AG09309 (cell line): ENCODE data around the gene RGPD3.
"Not testable (repeated sequence)": the region's sequence is repeated elsewhere in the genome, so short reads cannot be mapped to it uniquely, and the experiment has no call there.

ENCODE experiments used
- DNase-seq: peaks from one replicate; pipeline ENCODE4 v3.0.0-alpha.2; 2010; ENCODE audit warnings: low read depth
- H3K4me3 ChIP-seq: 2 replicates; pipeline ENCODE4 v1.5.1; 2011; ENCODE audit warnings: mild to moderate bottlenecking, low read depth, low read length, moderate library complexity; ENCODE audit not compliant: control insufficient read depth
- TF ChIP-seq, protein P1 (sequence below): IDR thresholded peaks from 2 replicates; pipeline ENCODE4 v1.5.1; 2011; ENCODE audit warnings: mild to moderate bottlenecking, low read depth, low read length, inconsistent platforms; ENCODE audit not compliant: insufficient read depth, control insufficient read depth; ENCODE audit errors: missing control alignments

Gene RGPD3

DNA sequence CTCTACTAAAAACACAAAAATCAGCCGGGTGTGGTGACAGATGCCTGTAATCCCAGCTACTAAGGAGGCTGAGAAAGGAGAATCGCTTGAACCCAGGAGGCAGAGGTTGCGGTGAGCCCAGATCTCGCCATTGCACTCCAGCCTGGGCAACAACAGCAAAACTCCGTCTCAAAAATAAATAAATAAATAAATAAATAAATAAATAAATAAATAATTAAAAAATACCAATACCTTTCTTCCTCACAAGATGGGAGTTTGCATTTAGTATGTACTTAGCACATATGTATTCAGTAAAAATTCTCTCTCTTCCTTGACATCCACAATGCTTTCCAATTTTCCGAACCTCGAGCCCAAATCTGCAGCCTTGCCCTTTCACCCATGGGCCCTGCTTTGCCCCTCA is 32.1 kb upstream of the RGPD3 start:
- H3K4me3 ChIP-seq, DNase-seq: not testable (repeated sequence)

DNA sequence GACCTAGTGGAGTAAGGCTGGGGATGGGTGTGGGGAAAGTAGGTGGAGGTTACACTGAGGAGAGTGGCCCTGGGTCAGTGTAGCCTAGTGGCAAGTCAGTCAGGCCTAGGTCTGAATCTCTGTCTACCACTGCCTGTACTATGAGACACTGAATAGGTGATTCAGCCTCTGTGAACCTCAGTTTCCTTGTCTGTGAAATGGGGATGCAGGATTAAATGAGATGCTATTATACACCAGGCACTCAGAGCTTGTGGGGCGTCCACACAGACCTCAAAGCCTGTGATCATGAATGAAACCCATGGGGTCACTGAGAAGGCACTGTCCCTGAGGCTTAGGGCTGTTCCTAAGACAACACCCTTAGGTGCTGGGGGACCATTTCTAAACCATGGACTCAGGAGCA is 30.3 kb upstream of the RGPD3 start:
- not testable (repeated sequence) for H3K4me3 ChIP-seq, DNase-seq

DNA sequence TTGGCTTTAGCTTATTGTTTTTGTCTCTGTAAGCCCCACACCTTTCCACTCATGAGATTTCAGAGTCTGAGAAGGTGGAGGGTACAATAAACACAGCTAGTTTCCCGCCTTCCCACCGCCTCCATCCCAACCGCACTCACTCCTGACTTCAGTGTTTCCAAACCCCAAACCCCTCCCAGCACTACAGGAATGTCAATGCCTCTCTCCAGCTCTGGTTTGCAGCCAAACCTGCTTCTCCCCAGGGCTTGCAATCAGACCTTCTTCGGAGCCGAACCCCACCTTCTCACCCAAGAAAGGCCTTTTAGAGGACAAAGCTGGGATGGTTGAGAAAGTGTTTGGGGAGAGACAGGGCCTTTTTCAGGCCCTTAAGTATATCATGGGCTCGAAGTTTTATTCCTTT is 24.7 kb upstream of the RGPD3 start:
- H3K4me3 ChIP-seq, DNase-seq: not testable (repeated sequence)

GRCh38 chr2:106492399-106492798 is 24.2 kb upstream of the RGPD3 start:
- not testable (repeated sequence) for H3K4me3 ChIP-seq, DNase-seq

DNA sequence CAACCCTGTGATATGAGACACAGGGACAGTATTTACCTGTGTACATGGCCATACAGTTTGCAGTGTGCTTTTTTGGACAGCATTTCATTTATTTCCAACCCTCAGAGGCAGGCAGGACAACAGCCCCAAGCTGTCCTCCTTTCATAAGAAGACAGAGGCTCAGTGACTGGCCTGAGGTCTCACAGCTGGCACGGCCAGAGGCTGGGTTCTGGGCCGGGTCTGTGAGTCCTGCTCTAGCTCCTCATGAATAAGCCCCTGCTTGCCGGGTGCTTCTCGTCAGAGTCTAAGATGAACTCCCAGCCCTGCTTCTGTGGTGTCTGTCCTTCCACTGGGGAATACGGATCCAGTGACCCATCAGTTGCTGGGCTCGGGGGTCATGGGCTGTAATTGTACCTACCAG is 21.5 kb upstream of the RGPD3 start:
- not testable (repeated sequence) for H3K4me3 ChIP-seq, DNase-seq

GRCh38 chr2:106487386-106488191 is 19.4 kb upstream of the RGPD3 start:
- not testable (repeated sequence) for H3K4me3 ChIP-seq, DNase-seq

- not testable (repeated sequence) for H3K4me3 ChIP-seq, DNase-seq
Observed at GRCh38 chr2:106486551-106487385, 18.6 kb upstream of the RGPD3 start, which contains the start of gene CD8B2. Gene CD8B2, plus strand, starts transcription at chr2:106487364. Its CDS starts 63 bp downstream, at chr2:106487427.

DNA sequence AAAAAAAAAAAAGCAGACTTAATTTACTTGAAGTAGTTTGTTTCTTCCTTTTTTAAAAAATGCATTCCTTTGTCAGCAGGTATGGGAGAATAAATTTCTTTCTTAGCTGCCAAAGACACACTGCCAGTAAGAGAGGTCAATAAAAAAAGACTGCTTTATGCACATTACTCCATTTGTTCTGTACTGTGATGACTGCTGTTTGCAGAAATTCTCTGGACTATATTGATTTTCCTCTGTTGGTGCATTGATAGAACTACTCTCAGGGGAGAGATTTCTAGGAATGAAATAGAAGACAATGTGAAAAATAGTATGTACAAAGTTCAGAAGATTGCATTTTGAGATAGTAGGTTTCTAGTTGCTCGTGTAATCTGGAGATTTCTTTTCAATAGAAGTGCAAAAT is 11.3 kb upstream of the RGPD3 start:
- DNase-seq, H3K4me3 ChIP-seq: not testable (repeated sequence)

GRCh38 chr2:106477647-106478046 is 9.4 kb upstream of the RGPD3 start:
- H3K4me3 ChIP-seq, DNase-seq: not testable (repeated sequence)

DNA sequence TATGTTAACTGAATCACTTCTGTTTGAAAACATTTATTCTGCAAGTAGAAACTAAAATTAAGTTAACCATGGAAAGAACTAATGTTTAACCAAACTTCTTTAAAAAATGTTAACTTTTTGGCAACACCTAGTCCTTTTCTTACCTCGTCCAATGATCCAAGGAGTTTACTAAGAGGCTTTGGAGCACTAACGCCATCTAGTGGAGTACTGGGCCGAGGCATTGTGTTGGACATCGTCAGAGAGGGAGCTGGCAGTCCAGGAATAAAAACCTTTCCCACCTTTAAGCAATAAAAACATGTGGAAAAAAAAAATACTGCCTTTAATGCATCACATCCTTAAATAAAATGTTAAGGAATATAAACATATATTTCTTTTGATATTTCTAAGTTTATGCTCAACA is 2.4 kb upstream of the RGPD3 start:
- not testable (repeated sequence) for H3K4me3 ChIP-seq, DNase-seq
- TF ChIP-seq, protein P1, sequence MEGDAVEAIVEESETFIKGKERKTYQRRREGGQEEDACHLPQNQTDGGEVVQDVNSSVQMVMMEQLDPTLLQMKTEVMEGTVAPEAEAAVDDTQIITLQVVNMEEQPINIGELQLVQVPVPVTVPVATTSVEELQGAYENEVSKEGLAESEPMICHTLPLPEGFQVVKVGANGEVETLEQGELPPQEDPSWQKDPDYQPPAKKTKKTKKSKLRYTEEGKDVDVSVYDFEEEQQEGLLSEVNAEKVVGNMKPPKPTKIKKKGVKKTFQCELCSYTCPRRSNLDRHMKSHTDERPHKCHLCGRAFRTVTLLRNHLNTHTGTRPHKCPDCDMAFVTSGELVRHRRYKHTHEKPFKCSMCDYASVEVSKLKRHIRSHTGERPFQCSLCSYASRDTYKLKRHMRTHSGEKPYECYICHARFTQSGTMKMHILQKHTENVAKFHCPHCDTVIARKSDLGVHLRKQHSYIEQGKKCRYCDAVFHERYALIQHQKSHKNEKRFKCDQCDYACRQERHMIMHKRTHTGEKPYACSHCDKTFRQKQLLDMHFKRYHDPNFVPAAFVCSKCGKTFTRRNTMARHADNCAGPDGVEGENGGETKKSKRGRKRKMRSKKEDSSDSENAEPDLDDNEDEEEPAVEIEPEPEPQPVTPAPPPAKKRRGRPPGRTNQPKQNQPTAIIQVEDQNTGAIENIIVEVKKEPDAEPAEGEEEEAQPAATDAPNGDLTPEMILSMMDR = peak; percentile 29

GRCh38 chr2:106467516-106467915 is 697 bp downstream of the RGPD3 start:
- not testable (repeated sequence) for DNase-seq, H3K4me3 ChIP-seq

DNA sequence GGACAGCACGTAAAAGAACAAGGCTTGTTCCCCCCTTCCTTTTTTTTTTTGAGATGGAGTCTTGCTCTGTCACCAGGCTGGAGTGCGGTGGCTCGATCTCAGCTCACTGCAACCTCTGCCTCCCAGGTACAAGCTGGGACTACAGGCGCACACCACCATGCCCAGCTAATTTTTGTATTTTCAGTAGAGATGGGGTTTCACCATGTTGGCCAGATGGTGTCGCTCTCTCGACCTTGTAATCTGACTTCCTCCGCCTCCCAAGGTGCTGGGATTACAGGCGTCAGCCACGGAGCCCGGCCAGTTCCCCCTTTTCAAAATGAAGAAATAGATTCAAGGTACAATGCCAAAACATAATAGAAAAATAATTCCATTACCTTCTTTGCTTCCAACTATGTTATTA is 6.3 kb downstream of the RGPD3 start:
- not testable (repeated sequence) for H3K4me3 ChIP-seq, DNase-seq

- not testable (repeated sequence) for DNase-seq, H3K4me3 ChIP-seq
Observed at GRCh38 chr2:106390680-106391079, 77.5 kb downstream of the RGPD3 start.

DNA sequence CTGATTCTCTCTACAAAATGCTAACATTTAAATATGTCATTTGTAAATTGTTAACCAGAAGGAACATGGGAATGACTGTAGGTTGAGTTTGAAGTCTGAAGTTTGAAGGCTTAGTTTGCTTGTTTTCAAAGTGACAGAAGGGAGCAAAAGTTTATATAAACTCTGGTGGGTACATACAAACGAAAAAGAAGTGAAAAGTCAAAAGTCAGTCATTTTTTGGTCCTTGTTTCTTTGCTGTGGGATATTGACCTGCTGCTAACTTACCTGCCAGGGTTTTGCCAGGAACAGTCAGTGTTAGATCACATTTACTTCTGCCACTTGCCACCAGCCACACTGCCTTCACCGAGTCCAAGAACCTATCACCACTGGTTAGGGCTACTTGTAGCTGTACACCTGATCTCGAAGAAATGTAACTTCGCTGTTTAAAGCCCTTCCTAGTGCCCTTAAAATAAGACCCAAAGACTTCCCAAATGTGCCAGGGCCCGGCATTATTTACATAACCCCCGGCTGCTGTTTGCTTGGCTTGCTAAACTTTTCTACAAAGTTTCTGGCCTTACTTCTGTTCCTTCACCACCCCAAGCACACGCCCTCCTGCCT is 79.3 kb downstream of the RGPD3 start:
- not testable (repeated sequence) for H3K4me3 ChIP-seq, DNase-seq

GRCh38 chr2:106384548-106384947 is 83.7 kb downstream of the RGPD3 start:
- not testable (repeated sequence) for DNase-seq, H3K4me3 ChIP-seq

DNA sequence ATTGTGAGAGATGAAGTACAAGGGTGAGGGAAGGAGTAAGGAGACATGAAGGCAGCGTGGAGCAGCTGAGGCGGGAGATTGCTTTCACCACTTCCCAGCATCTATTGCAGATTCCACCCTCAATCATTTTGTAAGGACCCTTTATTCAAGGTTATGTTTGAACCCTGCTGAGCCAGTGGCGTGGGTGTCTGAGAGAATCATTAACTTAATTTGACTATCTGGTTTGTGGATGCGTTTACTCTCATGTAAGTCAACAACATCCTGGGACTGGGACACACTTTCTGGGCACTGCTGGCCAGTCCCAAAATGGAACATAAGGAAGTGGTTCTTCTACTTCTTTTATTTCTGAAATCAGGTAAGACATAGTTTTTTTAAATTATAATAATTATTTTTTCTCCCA is 86.3 kb downstream of the RGPD3 start:
- H3K4me3 ChIP-seq, DNase-seq: not testable (repeated sequence)

DNA sequence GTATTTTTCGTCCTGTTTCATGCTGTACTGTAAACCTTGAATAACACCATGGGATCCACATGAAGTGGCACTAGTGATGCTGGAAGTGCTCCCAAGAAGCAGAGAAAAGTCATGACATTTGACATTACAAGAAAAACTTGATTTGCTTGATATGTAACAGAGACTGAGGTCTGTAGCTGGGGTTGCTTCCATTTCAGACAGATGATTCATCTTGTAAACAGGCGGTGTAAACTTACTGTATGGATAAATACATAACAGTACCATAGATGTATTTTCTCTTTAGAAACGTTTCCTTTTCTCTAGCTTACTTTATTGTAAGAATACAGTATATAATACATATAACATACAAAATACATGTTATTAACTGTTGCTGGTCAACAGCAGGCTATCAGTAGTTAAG is 88.6 kb downstream of the RGPD3 start:
- H3K4me3 ChIP-seq = not testable (repeated sequence)

More for the DNA sequence above, 88.6 kb downstream of the RGPD3 start:
- DNase-seq = not testable (repeated sequence)
